Panc1 (cell line): ENCODE results near the gene B4GALNT4. TPM values are rescaled to one million over a fixed set of nuclear protein-coding genes. Genes with fewer than 3 reads are reported as not detected.
"Not testable (repeated sequence)": the region's sequence is repeated elsewhere in the genome, so short reads cannot be mapped to it uniquely, and the experiment has no call there.

ENCODE experiments used
- ATAC-seq: fragments of 200-7000 bp; cut with Tn5 transposase; 2 replicates; pipeline ENCODE4 v1.9.1; 2020; ENCODE audit warnings: mild to moderate bottlenecking, moderate library complexity
- Bru-seq: library from RNA; stranded (reverse); fragments of 400-500 nt; gene quantifications from one replicate; lab custom pipeline; 2021; lab: Mats Ljungman, UMichigan
- BruChase-seq, 2 experiments: library from RNA; stranded (reverse); fragments of 400-500 nt; gene quantifications; one replicate each; lab custom pipeline; 2021; lab: Mats Ljungman, UMichigan
- BruUV-seq: library from RNA; stranded (reverse); fragments of 400-500 nt; replicated peaks from 2 replicates; lab custom pipeline; 2021; lab: Mats Ljungman, UMichigan
- CTCF ChIA-PET: fragments of 300-600 bp; sonication (Branson Sonifier 250); formaldehyde crosslinking; loops from one replicate; lab custom pipeline; 2022; ENCODE audit warnings: antibody characterized with exemption; lab: Charles Lee
- POLR2A ChIA-PET: fragments of 300-600 bp; sonication (Branson Sonifier 250); formaldehyde crosslinking; loops from one replicate; lab custom pipeline; 2022; ENCODE audit warnings: antibody characterized with exemption; lab: Charles Lee
- DNase-seq: peaks from one replicate; pipeline ENCODE4 v3.0.0-alpha.2; 2010; ENCODE audit warnings: low read depth, low spot score
- H3K27ac ChIP-seq: 2 replicates; pipeline ENCODE4 v1.5.1; 2011; ENCODE audit warnings: mild to moderate bottlenecking, low read length, inconsistent platforms
- H3K27me3 ChIP-seq: fragments of 200-500 bp; sonication (Bioruptor generic); 2 replicates; pipeline ENCODE4 v1.6.0; 2014; ENCODE audit warnings: low read length, inconsistent platforms; ENCODE audit not compliant: control insufficient read depth, insufficient read depth
- H3K36me3 ChIP-seq: fragments of 200-500 bp; sonication (Bioruptor generic); 2 replicates; pipeline ENCODE4 v1.5.1; 2014; ENCODE audit warnings: inconsistent platforms, mild to moderate bottlenecking, low read length, moderate library complexity; ENCODE audit not compliant: control insufficient read depth, insufficient read depth
- H3K4me1 ChIP-seq: 2 replicates; pipeline ENCODE4 v1.5.1; 2011; ENCODE audit warnings: inconsistent platforms, mild to moderate bottlenecking, low read length, moderate library complexity; ENCODE audit not compliant: control insufficient read depth, insufficient read depth
- H3K4me3 ChIP-seq, 2 experiments: 2 replicates each; pipeline ENCODE4 v1.5.1; 2011 to 2012; ENCODE audit warnings: low read depth in 2 of 2, low read length in 2 of 2, mild to moderate bottlenecking in 2 of 2, inconsistent platforms in 1 of 2, moderate library complexity in 1 of 2
- H3K9me3 ChIP-seq: fragments of 200-500 bp; sonication (Bioruptor generic); 2 replicates; pipeline ENCODE4 v1.5.1; 2014; ENCODE audit warnings: low read depth, mild to moderate bottlenecking, inconsistent platforms, low read length, moderate library complexity; ENCODE audit not compliant: control insufficient read depth, insufficient read depth
- CTCF ChIP-seq: fragments of 450-650 bp; IDR thresholded peaks from 2 replicates; pipeline ENCODE4 v1.5.1; 2017; ENCODE audit warnings: mild to moderate bottlenecking
- POLR2AphosphoS5 ChIP-seq: IDR thresholded peaks from 2 replicates; pipeline ENCODE4 v1.6.1; 2012; ENCODE audit warnings: mild to moderate bottlenecking, low read depth, low read length, moderate library complexity
- REST ChIP-seq, 2 experiments: IDR thresholded peaks; 2 replicates each; pipeline ENCODE4 v1.6.1; 2011 to 2012; ENCODE audit warnings: low read depth in 2 of 2, control low read depth in 1 of 2, low read length in 1 of 2, mild to moderate bottlenecking in 1 of 2, moderate library complexity in 1 of 2; ENCODE audit not compliant: insufficient read depth in 1 of 2
- SIN3A ChIP-seq: IDR thresholded peaks from 2 replicates; pipeline ENCODE4 v1.6.1; 2012; ENCODE audit warnings: low read depth, mild to moderate bottlenecking, low read length, moderate library complexity, borderline replicate concordance; ENCODE audit not compliant: insufficient read depth
- TCF7L2 ChIP-seq: IDR thresholded peaks from 2 replicates; pipeline ENCODE4 v1.6.1; 2011; ENCODE audit warnings: mild to moderate bottlenecking, low read depth, low read length, inconsistent platforms
- in situ Hi-C: cut with HindIII; loops from 2 replicates; pipeline ENCODE4 v1.10.0; 2016; ENCODE audit warnings: low sequenced_read_pairs, low pct_unique_long_range_greater_than_20kb
- intact Hi-C: fragments of 100-400 bp; cut with micrococcal nuclease; formaldehyde crosslinking; loops from one replicate; pipeline ENCODE4 v1.10.0; 2022; ENCODE audit not compliant: unreplicated experiment
- long read RNA-seq: library from polyadenylated mRNA; unstranded; transcript quantifications from one replicate; pipeline ENCODE4 v2.0.0, GENCODE V29; 2021; ENCODE audit not compliant: unreplicated experiment
- polyA plus RNA-seq: library from polyadenylated mRNA; unstranded; fragments of >200 nt; gene quantifications from one replicate; pipeline ENCODE4 v1.2.1, GENCODE V29; 2012; ENCODE audit warnings: missing spikeins; ENCODE audit not compliant: insufficient read length
- total RNA-seq: library from RNA; stranded (reverse); gene quantifications from one replicate; pipeline ENCODE4 v1.2.1, GENCODE V29; 2021; ENCODE audit not compliant: unreplicated experiment

B4GALNT4 gene
- total RNA-seq (122 TPM), Bru-seq, nascent RNA (percentile 65 among the genes with signal in this experiment), BruChase-seq, experiment 1, labeled RNA remaining after a 2-hour chase (percentile 83 among the genes with signal in this experiment), BruChase-seq, experiment 2, labeled RNA remaining after a 6-hour chase (percentile 89 among the genes with signal in this experiment)
- polyA plus RNA-seq = 259 TPM
- long read RNA-seq, transcript B4GALNT4-201 (20 exons, 3,444 nt) = major isoform, 5 of 168 reads
- long read RNA-seq, partial matches to known transcripts = 84 of 168 reads
- long read RNA-seq, other reads (novel, unspliced or antisense) = 79 of 168 reads

GRCh38 chr11:369336-370018 is at the start of gene B4GALNT4:
Gene B4GALNT4, plus strand, starts transcription at chr11:369499. Its CDS starts 305 bp downstream, at chr11:369804.
- intact Hi-C loops = no loop called here
- peak; percentile 63 for ATAC-seq

GRCh38 chr11:319888-320273 is 49.4 kb upstream of the B4GALNT4 start:
- ATAC-seq = peak; percentile 9
- peak overlapping the region; percentile 61 to 64 for H3K4me3 ChIP-seq
- POLR2A ChIA-PET = interaction anchor here (0.8 kb wide), 1 partner anchor 35 kb away, joined by 7 read pairs; no protein-coding TSS in a partner anchor

More at GRCh38 chr11:369336-370018, at the start of gene B4GALNT4:
- TF ChIP-seq TCF7L2 (no peak), SIN3A (no peak), CTCF (no peak), POLR2AphosphoS5 (no peak), REST (IDR thresholded peaks at IDR 0.05; ENCODE audit: insufficient read depth in 1 of 2, low read depth in 2 of 2, low read length in 1 of 2) (no peak)
- no peaks in the 10 kb centered on the region for H3K27me3 ChIP-seq
- no peaks in the 10 kb centered on the region for H3K36me3 ChIP-seq
- in situ Hi-C loops = no loop called here
- no peak for DNase-seq
- peak within 1 kb of the TSS; percentile 80 for H3K27ac ChIP-seq
- peaks cover 27% of the 10 kb centered on the region for H3K4me1 ChIP-seq
- BruUV-seq = no TSS peak
- POLR2A ChIA-PET = no interaction called here
- H3K9me3 ChIP-seq = no peaks in the 10 kb centered on the region
- CTCF ChIA-PET = no interaction called here
- H3K4me3 ChIP-seq = peak within 1 kb of the TSS; percentile 58 to 72

More at GRCh38 chr11:319888-320273, 49.4 kb upstream of the B4GALNT4 start:
- Histone ChIP-seq H3K27ac (peak overlapping the region; percentile 95), H3K4me1 (peaks cover 33% of the 10 kb centered on the region)
- CTCF ChIA-PET, BruUV-seq, H3K27me3 ChIP-seq, H3K9me3 ChIP-seq, intact Hi-C loops, in situ Hi-C loops, H3K36me3 ChIP-seq, DNase-seq: not testable (repeated sequence)
